ENCODE results near the gene MAT1A.

GRCh38 chr10:80281292-80281691 is 8.2 kb downstream of the MAT1A start:
- TF ChIP-seq CTCF (IDR thresholded peaks at IDR 0.05) = no peak
- TF ChIP-seq POLR2A (IDR thresholded peaks at IDR 0.05) = no peak
